Ascending aorta (tissue), 2 donors: ENCODE measurements around the gene NHLRC4. TPM values are rescaled to one million over a fixed set of nuclear protein-coding genes. Genes with fewer than 3 reads are reported as not detected.

Source experiments
- DNase-seq, 2 donors: peaks; one replicate each; pipeline ENCODE4 v3.0.0-alpha.2; 2019; ENCODE audit warnings: low spot score in 2 of 2
- H3K27ac ChIP-seq, 2 donors: fragments of 200-600 bp; sonication (generic); one replicate each; pipeline ENCODE4 v1.5.1; 2016 to 2017; ENCODE audit warnings: mild to moderate bottlenecking in 1 of 2
- H3K27me3 ChIP-seq: fragments of 200-600 bp; sonication (generic); one replicate; pipeline ENCODE4 v1.5.1; 2017
- H3K36me3 ChIP-seq, 2 donors: fragments of 200-600 bp; sonication (generic); one replicate each; pipeline ENCODE4 v1.5.1; 2016
- H3K4me1 ChIP-seq, 2 donors: fragments of 200-600 bp; sonication (generic); one replicate each; pipeline ENCODE4 v1.5.1; 2016 to 2017; ENCODE audit warnings: mild to moderate bottlenecking in 1 of 2
- H3K4me3 ChIP-seq, 2 donors: fragments of 200-600 bp; sonication (generic); one replicate each; pipeline ENCODE4 v1.5.1; 2016 to 2017; ENCODE audit warnings: mild to moderate bottlenecking in 1 of 2
- H3K9me3 ChIP-seq, 2 donors: fragments of 200-600 bp; sonication (generic); one replicate each; pipeline ENCODE4 v1.5.1; 2016
- intact Hi-C: fragments of 100-400 bp; cut with DNase I; formaldehyde crosslinking; loops from one replicate; pipeline ENCODE4 v1.15.1; 2023
- total RNA-seq: library from RNA; depleted of rRNA; stranded (reverse); fragments of >200 nt; gene quantifications from one replicate; pipeline ENCODE4 v1.1.0, GENCODE V29; 2016
- TF ChIP-seq, protein P1 (sequence below), 3 experiments: fragments of 200-600 bp in 2 of 3; fragments of 450-650 bp in 1 of 3; sonication (generic) in 2 of 3; IDR thresholded peaks; one replicate each; pipeline ENCODE4 v1.5.1; 2016 to 2019; ENCODE audit warnings: antibody characterized with exemption in 3 of 3, mild to moderate bottlenecking in 1 of 3, moderate library complexity in 1 of 3

The NHLRC4 gene
- total RNA-seq, 1 donor from 2014 or later, result not detected

DNA sequence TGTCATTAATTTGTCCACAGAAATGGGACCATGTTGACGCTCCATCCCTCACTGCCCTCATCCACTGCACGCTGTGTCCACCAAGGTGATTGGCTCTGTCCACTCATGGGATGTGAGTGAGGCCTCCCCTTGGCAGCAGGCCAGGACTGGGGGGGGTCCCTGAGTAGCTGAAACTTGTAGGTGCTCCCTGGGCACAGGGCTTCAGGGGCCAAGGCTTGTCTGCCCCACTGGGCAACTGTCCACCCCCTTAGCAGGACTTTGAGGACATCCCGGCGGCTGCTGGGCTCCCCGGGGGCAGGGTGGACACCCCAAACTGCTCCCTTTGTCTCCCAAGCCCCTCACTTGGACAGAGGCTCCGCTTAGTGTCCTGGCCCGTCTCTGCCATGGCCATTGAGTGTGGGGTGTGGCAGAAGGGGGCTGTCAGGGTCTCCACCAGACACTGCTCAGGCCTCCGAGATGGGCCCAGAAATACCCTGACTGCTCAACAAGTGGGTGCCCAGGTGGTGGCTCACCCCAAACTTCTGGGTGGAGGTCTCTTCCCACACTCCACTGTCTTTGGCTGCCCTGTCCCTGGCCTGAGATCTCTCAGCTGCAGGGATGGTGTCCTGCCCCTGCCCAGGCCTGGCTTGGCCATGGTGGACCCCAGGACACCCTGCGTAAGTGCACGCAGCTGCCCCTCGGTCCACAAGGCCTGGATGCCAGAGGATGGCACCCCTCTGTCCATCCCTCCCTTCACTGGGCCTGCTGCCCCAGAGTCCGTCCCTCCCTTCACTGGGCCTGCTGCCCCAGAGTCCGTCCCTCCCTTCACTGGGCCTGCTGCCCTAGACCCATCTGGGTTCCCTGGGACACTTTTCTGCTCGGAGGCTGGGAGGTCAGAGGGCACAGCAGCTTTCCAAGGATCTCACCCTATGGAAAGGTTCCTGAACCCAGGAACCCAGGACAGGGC, 20.1 kb downstream of the NHLRC4 start:
- Histone ChIP-seq H3K27me3 (no peaks in the 10 kb centered on the region), H3K9me3 (no peaks in the 10 kb centered on the region), H3K27ac (no peak overlapping the region), H3K4me1 (peaks cover 8 to 27% of the 10 kb centered on the region in 2 donors), H3K36me3 (peaks cover 0 to 7% of the 10 kb centered on the region in 2 donors), H3K4me3 (no peak overlapping the region)
- intact Hi-C loops, result loop anchor here (5.0 kb wide), 2 partner anchors 205 to 355 kb away; partner anchors contain the start of genes FAM234A and PGAP6
- DNase-seq, result no peak
- TF ChIP-seq, protein P1, sequence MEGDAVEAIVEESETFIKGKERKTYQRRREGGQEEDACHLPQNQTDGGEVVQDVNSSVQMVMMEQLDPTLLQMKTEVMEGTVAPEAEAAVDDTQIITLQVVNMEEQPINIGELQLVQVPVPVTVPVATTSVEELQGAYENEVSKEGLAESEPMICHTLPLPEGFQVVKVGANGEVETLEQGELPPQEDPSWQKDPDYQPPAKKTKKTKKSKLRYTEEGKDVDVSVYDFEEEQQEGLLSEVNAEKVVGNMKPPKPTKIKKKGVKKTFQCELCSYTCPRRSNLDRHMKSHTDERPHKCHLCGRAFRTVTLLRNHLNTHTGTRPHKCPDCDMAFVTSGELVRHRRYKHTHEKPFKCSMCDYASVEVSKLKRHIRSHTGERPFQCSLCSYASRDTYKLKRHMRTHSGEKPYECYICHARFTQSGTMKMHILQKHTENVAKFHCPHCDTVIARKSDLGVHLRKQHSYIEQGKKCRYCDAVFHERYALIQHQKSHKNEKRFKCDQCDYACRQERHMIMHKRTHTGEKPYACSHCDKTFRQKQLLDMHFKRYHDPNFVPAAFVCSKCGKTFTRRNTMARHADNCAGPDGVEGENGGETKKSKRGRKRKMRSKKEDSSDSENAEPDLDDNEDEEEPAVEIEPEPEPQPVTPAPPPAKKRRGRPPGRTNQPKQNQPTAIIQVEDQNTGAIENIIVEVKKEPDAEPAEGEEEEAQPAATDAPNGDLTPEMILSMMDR (IDR thresholded peaks at IDR 0.05), result no peak

DNA sequence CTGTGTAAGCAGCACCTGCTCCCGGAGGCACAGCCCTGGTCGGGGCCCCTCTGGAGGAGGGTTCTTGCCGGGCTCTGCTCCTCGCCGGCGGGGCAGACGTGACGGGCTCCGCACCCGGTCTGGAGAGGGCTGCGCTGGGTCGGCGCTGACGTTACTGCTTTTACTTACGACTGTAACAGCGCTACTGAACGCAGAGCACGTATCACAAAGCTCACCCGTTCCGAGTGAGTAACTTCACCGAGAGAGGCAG, 21.8 kb downstream of the NHLRC4 start:
- DNase-seq, result peak in 1 of 2 donors; percentile 75
- peaks cover 8 to 32% of the 10 kb centered on the region in 2 donors for H3K4me1 ChIP-seq

DNA sequence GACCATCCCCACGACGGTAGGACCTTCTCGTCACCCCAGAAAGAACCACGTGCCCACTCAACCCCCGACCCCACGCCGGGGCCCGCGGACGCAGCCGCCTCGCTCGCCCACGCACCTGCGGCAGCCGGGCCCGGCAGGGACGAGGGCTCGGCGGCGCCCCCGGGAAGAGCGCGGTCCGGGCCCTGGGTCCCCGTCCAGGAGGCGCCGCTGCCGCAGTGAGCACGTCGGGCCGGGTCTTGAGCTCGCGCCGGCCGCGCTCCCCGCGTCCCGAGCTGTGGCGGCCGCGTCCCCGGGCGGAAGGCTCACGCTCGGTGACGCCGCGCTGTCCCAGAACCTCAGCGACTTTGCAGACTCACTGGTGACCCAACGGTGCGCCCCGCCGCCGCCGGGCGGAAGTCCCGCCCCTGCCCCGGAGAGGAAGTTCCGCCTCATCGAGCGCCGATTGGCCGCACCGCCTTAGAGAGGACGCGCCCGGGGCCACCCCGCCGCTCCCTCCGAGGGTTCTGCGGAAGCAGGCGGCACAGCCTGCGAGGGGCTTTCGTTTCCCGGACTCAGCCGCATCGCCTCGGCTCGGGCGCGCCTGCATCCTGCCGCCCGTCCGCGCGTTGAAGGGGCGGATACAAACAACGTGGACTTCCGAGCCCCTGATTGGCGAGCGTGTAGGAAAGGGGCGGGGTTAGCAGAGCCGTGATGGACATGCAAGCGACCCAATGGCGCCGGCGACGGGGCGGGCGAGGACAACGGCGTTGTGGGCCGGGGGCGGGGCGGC, 22.3 kb downstream of the NHLRC4 start:
- intact Hi-C loops, result loop anchor here (1.0 to 5.0 kb wide), 5 partner anchors 47 to 357 kb away; partner anchors contain the start of genes CAPN15, FAM234A, METTL26 and PGAP6
- H3K27ac ChIP-seq, result peak overlapping the region; percentile 92 to 94
- H3K36me3 ChIP-seq, result peaks cover 0 to 3% of the 10 kb centered on the region in 2 donors
- TF ChIP-seq, protein P1 (IDR thresholded peaks at IDR 0.05), result peak in 1 of 3 experiments; percentile 17
- H3K4me3 ChIP-seq, result peak overlapping the region; percentile 75 to 81
- H3K27me3 ChIP-seq, result no peaks in the 10 kb centered on the region
- peaks cover 8 to 32% of the 10 kb centered on the region in 2 donors for H3K4me1 ChIP-seq
- peak; percentile 83 to 98 for DNase-seq
- no peaks in the 10 kb centered on the region for H3K9me3 ChIP-seq

More for the DNA sequence above, 21.8 kb downstream of the NHLRC4 start:
- H3K36me3 ChIP-seq, result no peaks in the 10 kb centered on the region
- peak overlapping the region; percentile 92 to 94 for H3K27ac ChIP-seq
- H3K9me3 ChIP-seq, result no peaks in the 10 kb centered on the region
- H3K4me3 ChIP-seq, result peak overlapping the region; percentile 75 to 81
- intact Hi-C loops, result loop anchor here (5.0 kb wide), 2 partner anchors 206 to 356 kb away; partner anchors contain the start of genes FAM234A and PGAP6
- TF ChIP-seq, protein P1 (IDR thresholded peaks at IDR 0.05), result no peak
- no peaks in the 10 kb centered on the region for H3K27me3 ChIP-seq

DNA sequence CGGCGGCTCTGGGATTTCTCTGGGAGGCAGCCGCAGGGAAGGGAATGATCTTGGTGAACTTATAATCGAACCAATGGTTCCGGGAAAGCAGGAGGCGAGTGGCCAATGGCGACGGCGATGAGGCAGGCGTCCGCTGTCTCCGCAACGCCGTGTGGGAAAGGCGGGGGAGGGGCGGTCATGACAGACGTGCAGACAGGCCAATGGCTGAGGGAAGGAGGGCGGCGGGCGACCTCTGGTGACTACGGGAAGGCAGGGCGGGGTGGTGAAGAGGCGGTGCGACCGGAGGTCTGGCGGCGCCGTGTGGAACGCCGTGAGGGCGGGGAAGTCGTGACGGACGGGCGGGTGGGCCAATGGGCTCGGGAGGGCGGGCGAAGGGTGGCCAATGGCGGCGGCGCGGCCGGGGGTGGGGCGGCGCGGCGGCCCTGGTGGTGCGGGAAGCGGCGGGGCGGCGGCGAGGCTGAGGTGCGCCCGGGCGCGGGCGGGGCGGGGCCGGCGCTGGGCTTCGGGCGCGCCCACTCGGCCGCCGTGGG, 22.9 kb downstream of the NHLRC4 start, which contains the start of gene RAB40C:
RAB40C (plus strand) TSS at position 409 of the 530 bp plus-strand sequence. CDS start 226 bp downstream, outside the sequence.
- H3K4me1 ChIP-seq, result peaks cover 8 to 32% of the 10 kb centered on the region in 2 donors
- peaks cover 0 to 3% of the 10 kb centered on the region in 2 donors for H3K36me3 ChIP-seq
- peak within 1 kb of the TSS; percentile 85 to 92 for H3K4me3 ChIP-seq
- TF ChIP-seq, protein P1 (IDR thresholded peaks at IDR 0.05), result no peak
- H3K9me3 ChIP-seq, result no peaks in the 10 kb centered on the region
- H3K27me3 ChIP-seq, result no peaks in the 10 kb centered on the region
- intact Hi-C loops, result loop anchor here (1.0 to 5.0 kb wide), 5 partner anchors 47 to 357 kb away; partner anchors contain the start of genes CAPN15, FAM234A, METTL26 and PGAP6
- peak; percentile 92 to 99 for DNase-seq
- peak within 1 kb of the TSS; percentile 92 to 94 for H3K27ac ChIP-seq

DNA sequence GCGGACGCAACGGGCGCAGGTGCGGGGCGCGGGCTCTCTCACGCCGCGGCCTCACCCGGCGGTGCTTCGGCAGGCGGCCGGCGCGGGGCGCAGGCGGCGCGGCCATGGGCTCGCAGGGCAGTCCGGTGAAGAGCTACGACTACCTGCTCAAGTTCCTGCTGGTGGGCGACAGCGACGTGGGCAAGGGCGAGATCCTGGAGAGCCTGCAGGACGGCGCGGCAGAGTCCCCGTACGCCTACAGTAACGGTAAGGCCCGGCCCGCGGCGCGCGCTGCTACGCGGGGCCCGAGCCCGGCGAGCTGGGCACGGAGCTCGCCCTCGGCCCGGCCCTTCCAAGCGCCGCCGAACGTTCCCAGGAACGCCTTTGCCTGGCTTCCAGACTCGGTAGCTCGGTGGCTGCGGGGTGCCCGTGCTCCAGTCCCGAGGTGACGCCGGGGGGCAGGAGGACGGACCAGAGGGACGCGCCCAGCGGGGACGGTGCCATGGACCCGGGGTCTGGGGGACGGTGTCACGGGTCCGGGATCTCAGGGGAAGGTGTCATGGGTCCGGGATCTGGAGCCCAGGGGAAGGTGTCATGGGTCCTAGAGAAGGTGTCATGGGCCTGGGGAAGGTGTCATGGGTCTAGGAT, 23.5 kb downstream of the NHLRC4 start:
- intact Hi-C loops, result no loop called here
- H3K9me3 ChIP-seq, result no peaks in the 10 kb centered on the region
- peaks cover 8 to 32% of the 10 kb centered on the region in 2 donors for H3K4me1 ChIP-seq
- peaks cover 0 to 3% of the 10 kb centered on the region in 2 donors for H3K36me3 ChIP-seq
- peak overlapping the region; percentile 85 to 92 for H3K4me3 ChIP-seq
- no peaks in the 10 kb centered on the region for H3K27me3 ChIP-seq
- peak overlapping the region; percentile 82 to 83 for H3K27ac ChIP-seq
- TF ChIP-seq, protein P1 (IDR thresholded peaks at IDR 0.05), result no peak
- DNase-seq, result no peak
